Esophagus squamous epithelium (tissue), 4 donors: Measurements from ENCODE around the gene PTPRD.

Source experiments
- POLR2A ChIP-seq, 4 donors: fragments of 450-650 bp; IDR thresholded peaks; one replicate each; pipeline ENCODE4 v1.6.1; 2017; ENCODE audit warnings: antibody characterized with exemption in 4 of 4, mild to moderate bottlenecking in 4 of 4, moderate library complexity in 3 of 4
- TF ChIP-seq, protein P1 (sequence below), 6 experiments: fragments of 450-650 bp in 4 of 6; fragments of 200-600 bp in 2 of 6; sonication (generic) in 2 of 6; IDR thresholded peaks; one replicate each; pipeline ENCODE4 v1.5.1; 2016 to 2019; ENCODE audit warnings: antibody characterized with exemption in 6 of 6, mild to moderate bottlenecking in 4 of 6, moderate library complexity in 4 of 6

DNA sequence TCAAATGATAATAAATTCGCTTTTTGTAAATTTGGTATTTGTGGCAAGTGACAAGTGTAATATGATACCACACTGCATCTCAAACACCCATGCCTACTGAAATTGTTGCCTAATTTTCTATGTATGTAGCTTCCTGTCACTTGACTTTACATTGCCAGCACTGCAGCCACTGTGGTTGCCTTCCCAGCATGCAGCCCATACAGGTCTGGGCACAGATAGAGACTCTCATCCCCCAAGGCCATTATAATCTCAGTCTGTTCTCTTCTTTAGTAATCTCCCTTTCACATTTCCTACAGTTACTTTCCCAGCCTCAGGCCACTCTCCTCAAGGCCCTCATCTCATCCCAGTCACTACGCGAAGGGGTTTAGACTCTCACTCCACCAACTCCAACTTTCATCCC is 1200.6 kb downstream of the PTPRD start:
- TF ChIP-seq, protein P1, sequence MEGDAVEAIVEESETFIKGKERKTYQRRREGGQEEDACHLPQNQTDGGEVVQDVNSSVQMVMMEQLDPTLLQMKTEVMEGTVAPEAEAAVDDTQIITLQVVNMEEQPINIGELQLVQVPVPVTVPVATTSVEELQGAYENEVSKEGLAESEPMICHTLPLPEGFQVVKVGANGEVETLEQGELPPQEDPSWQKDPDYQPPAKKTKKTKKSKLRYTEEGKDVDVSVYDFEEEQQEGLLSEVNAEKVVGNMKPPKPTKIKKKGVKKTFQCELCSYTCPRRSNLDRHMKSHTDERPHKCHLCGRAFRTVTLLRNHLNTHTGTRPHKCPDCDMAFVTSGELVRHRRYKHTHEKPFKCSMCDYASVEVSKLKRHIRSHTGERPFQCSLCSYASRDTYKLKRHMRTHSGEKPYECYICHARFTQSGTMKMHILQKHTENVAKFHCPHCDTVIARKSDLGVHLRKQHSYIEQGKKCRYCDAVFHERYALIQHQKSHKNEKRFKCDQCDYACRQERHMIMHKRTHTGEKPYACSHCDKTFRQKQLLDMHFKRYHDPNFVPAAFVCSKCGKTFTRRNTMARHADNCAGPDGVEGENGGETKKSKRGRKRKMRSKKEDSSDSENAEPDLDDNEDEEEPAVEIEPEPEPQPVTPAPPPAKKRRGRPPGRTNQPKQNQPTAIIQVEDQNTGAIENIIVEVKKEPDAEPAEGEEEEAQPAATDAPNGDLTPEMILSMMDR (IDR thresholded peaks at IDR 0.05), result no peak
- no peak for TF ChIP-seq POLR2A (IDR thresholded peaks at IDR 0.05)
